Measurements from ENCODE around the gene NID1.

GRCh38 chr1:235999259-235999925 is 65.5 kb downstream of the NID1 start:
- no peak for TF ChIP-seq CTCF (IDR thresholded peaks at IDR 0.05)
- TF ChIP-seq POLR2A (IDR thresholded peaks at IDR 0.05), result no peak

All from gastroesophageal sphincter (tissue), 3 donors.